Esophagus squamous epithelium (tissue), 5 donors: Measurements from ENCODE around the gene CENPK. TPM values are rescaled to one million over a fixed set of nuclear protein-coding genes. Genes with fewer than 3 reads are reported as not detected.

Experiments
- DNase-seq: peaks from one replicate; lab custom pipeline; 2025; lab: John Stamatoyannopoulos, UW
- H3K27ac ChIP-seq, 4 donors: fragments of 200-600 bp; sonication (generic); one replicate each; pipeline ENCODE4 v1.5.1; 2016 to 2019; ENCODE audit warnings: mild to moderate bottlenecking in 1 of 4
- H3K27me3 ChIP-seq, 4 donors: fragments of 200-600 bp; sonication (generic); 1 replicate in 3 of 4; 2 replicates in 1 of 4; pipeline versions ENCODE4 v1.5.1 to v1.6.0; 2017 to 2021; ENCODE audit warnings: antibody characterized with exemption in 1 of 4
- H3K36me3 ChIP-seq, 3 donors: fragments of 200-600 bp; sonication (generic); one replicate each; pipeline ENCODE4 v1.5.1; 2016 to 2019
- H3K4me1 ChIP-seq, 3 donors: fragments of 200-600 bp; sonication (generic); one replicate each; pipeline ENCODE4 v1.5.1; 2017 to 2019
- H3K4me3 ChIP-seq, 4 donors: fragments of 200-600 bp; sonication (generic); 1 replicate in 3 of 4; 2 replicates in 1 of 4; pipeline ENCODE4 v1.5.1; 2016 to 2019; ENCODE audit warnings: mild to moderate bottlenecking in 2 of 4, moderate library complexity in 1 of 4
- H3K9me3 ChIP-seq, 3 donors: fragments of 200-600 bp; sonication (generic); one replicate each; pipeline ENCODE4 v1.5.1; 2016 to 2019
- POLR2A ChIP-seq, 4 donors: fragments of 450-650 bp; IDR thresholded peaks; one replicate each; pipeline ENCODE4 v1.6.1; 2017; ENCODE audit warnings: antibody characterized with exemption in 4 of 4, mild to moderate bottlenecking in 4 of 4, moderate library complexity in 3 of 4
- WGBS, 2 donors: methylation state at CpG; one replicate each; pipeline ENCODE4 v1.1.5; 2018; 5-methylcytosine and 5-hydroxymethylcytosine counted together
- intact Hi-C: fragments of 100-400 bp; cut with DNase I; formaldehyde crosslinking; loops from one replicate; pipeline ENCODE4 v1.15.0; 2022
- total RNA-seq, 4 donors: library from RNA; depleted of rRNA; stranded (reverse); fragments of >200 nt; gene quantifications; one replicate each; pipeline ENCODE4 v1.1.0, GENCODE V29; 2016
- TF ChIP-seq, protein P1 (sequence below), 6 experiments: fragments of 450-650 bp in 4 of 6; fragments of 200-600 bp in 2 of 6; sonication (generic) in 2 of 6; IDR thresholded peaks; one replicate each; pipeline ENCODE4 v1.5.1; 2016 to 2019; ENCODE audit warnings: antibody characterized with exemption in 6 of 6, mild to moderate bottlenecking in 4 of 6, moderate library complexity in 4 of 6
- donor health status: DM: yes; HTN: yes; CAD: no.

The CENPK gene
- total RNA-seq, 4 donors from 2014 or later: 4.0 to 17.3 (median 7.8) TPM

DNA sequence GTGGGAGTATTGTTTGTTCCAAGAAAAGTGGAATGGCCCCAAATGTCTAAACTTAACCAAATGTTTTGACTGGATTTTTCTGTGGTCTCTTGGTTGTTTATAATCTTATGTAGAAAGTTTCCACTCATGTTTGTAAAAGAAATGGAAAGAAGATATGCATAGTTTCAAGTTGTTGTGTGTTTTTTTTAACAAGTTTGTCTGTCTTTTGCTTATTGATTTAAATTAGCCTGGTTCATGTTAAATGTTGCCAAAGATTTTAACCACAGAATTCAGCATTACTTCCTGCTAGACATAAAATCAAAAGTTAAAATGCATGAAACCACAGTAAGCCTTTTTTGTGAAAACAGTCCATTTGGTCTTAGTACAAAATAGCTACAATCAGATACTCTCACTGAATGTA lies 14.2 kb upstream of the CENPK start:
- intact Hi-C loops: no loop called here
- no peak for TF ChIP-seq POLR2A (IDR thresholded peaks at IDR 0.05)
- TF ChIP-seq, protein P1, sequence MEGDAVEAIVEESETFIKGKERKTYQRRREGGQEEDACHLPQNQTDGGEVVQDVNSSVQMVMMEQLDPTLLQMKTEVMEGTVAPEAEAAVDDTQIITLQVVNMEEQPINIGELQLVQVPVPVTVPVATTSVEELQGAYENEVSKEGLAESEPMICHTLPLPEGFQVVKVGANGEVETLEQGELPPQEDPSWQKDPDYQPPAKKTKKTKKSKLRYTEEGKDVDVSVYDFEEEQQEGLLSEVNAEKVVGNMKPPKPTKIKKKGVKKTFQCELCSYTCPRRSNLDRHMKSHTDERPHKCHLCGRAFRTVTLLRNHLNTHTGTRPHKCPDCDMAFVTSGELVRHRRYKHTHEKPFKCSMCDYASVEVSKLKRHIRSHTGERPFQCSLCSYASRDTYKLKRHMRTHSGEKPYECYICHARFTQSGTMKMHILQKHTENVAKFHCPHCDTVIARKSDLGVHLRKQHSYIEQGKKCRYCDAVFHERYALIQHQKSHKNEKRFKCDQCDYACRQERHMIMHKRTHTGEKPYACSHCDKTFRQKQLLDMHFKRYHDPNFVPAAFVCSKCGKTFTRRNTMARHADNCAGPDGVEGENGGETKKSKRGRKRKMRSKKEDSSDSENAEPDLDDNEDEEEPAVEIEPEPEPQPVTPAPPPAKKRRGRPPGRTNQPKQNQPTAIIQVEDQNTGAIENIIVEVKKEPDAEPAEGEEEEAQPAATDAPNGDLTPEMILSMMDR (IDR thresholded peaks at IDR 0.05): no peak
- H3K4me1 ChIP-seq: no peaks in the 10 kb centered on the region
- no peak overlapping the region for H3K4me3 ChIP-seq
- H3K36me3 ChIP-seq: peaks cover 0 to 83% (median 11%) of the 10 kb centered on the region in 3 donors
- no peak overlapping the region for H3K27ac ChIP-seq
- no peaks in the 10 kb centered on the region for H3K27me3 ChIP-seq
- no peaks in the 10 kb centered on the region for H3K9me3 ChIP-seq
- DNase-seq: no peak

DNA sequence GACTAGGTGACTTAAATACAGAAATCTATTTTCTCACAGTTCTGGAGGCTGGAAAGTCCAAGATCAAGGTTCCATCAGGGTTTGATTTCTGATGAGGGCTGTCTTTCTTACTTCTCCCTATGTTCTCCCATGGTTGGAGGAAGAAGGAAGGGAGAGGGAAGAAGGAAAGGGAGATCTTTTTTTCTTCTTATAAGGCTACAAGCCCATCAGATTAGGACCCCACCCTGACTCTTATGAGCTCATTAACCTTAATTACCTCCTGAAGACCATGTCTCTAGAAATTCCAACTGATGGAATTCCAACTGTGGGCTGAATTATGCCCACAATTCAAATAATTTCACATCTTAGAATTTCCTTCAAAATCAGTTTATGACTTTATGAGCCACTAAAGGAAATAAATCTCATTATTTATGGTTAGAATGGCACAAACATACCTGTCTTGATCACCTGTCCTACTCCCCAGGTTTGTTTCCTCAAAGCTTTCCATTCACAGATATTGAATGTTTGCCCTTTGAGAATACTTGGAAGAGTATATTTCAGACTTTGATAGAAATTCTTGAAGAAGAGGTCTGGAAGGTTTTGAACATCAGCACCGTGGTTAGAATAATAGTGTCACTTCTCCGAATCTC lies 7.7 kb upstream of the CENPK start:
- H3K36me3 ChIP-seq: peaks cover 0 to 81% (median 14%) of the 10 kb centered on the region in 3 donors
- intact Hi-C loops: no loop called here
- H3K4me3 ChIP-seq: no peak overlapping the region
- peaks cover 0 to 7% (median 0%) of the 10 kb centered on the region in 3 donors for H3K4me1 ChIP-seq
- no peaks in the 10 kb centered on the region for H3K9me3 ChIP-seq
- H3K27ac ChIP-seq: no peak overlapping the region
- DNase-seq: no peak
- TF ChIP-seq, protein P1 (IDR thresholded peaks at IDR 0.05): no peak
- no peak for TF ChIP-seq POLR2A (IDR thresholded peaks at IDR 0.05)
- H3K27me3 ChIP-seq: no peaks in the 10 kb centered on the region
- 91 to 100% methylated on average over 2 of the region's 2 CpGs for WGBS, 2 donors

DNA sequence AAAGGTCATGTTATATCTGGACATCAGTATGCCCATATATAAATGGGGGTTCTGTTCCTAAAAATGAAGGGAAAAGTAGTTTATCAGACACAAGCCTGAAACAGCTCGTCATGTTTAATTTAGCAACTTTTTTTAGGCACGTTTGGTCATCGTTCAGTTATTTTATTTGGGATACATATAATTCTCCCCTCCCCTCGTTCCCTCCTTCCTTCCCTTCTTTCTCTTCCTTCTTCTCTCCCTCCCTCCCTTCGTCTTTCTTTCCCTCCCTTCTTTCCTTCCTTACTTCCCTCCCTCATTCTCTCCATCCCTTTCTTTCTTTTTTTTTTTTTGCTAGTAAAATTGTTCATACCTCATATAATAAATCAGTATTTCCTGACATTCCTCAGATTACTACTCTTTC lies 3.5 kb upstream of the CENPK start:
- Histone ChIP-seq H3K27ac (no peak overlapping the region), H3K27me3 (no peaks in the 10 kb centered on the region), H3K4me1 (peaks cover 6 to 42% (median 17%) of the 10 kb centered on the region in 3 donors), H3K36me3 (peaks cover 0 to 57% (median 11%) of the 10 kb centered on the region in 3 donors), H3K9me3 (no peaks in the 10 kb centered on the region), H3K4me3 (no peak overlapping the region)
- intact Hi-C loops: no loop called here
- no peak for DNase-seq
- 77 to 78% methylated on average over 5 of the region's 5 CpGs for WGBS, 2 donors
- TF ChIP-seq, protein P1 (IDR thresholded peaks at IDR 0.05): no peak
- no peak for TF ChIP-seq POLR2A (IDR thresholded peaks at IDR 0.05)

DNA sequence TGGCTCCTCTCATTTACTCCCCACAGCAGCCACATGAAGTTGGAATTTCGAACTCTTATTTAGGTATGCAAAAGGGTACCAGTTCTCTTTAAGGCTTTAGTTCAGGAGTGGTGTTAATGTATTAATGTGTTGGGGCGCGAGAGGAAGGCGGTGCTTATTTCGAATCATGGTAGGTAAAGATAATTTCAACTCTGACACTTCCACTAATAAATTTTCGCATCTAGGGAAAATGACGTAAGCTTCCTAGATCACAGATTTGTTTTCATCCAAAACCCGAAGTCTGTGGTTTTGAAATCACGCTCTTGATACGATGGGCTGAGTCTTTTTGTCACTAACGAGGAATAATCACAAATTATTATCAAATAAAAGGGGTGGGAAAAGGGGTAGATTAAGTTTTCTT lies 809 bp upstream of the CENPK start:
- TF ChIP-seq POLR2A (IDR thresholded peaks at IDR 0.05): no peak
- TF ChIP-seq, protein P1 (IDR thresholded peaks at IDR 0.05): no peak
- intact Hi-C loops: no loop called here
- H3K4me3 ChIP-seq: peak overlapping the region; percentile 78 to 85 (median 80)
- DNase-seq: no peak
- H3K36me3 ChIP-seq: peaks cover 0 to 30% (median 0%) of the 10 kb centered on the region in 3 donors
- H3K9me3 ChIP-seq: no peaks in the 10 kb centered on the region
- peak overlapping the region; percentile 84 to 94 (median 89) for H3K27ac ChIP-seq
- peaks cover 6 to 43% (median 17%) of the 10 kb centered on the region in 3 donors for H3K4me1 ChIP-seq
- 7% methylated on average over 11 of the region's 11 CpGs for WGBS, 2 donors
- H3K27me3 ChIP-seq: no peaks in the 10 kb centered on the region

DNA sequence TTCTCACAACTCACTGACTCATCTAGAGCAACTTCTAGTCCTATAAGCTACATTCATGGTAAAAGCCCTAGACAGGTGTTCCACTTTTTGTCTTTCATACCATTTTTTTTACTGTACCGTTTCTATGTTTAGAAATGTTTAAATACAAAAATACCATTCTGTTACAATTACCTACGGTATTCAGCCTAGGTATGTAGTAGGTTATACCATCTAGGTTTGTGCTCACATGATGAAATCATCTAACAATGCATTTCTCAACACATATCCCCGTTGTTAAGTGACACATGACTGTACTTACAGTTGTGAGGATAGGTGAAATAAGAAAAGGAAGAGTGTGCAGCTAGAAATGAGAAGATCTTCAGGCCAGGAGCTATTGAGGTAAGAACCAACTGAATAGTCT lies 6.2 kb downstream of the CENPK start:
- Histone ChIP-seq H3K4me1 (peaks cover 0 to 3% (median 0%) of the 10 kb centered on the region in 3 donors), H3K9me3 (no peaks in the 10 kb centered on the region), H3K36me3 (no peaks in the 10 kb centered on the region), H3K4me3 (no peak overlapping the region), H3K27me3 (no peaks in the 10 kb centered on the region), H3K27ac (no peak overlapping the region)
- DNase-seq: no peak
- TF ChIP-seq POLR2A (IDR thresholded peaks at IDR 0.05): no peak
- TF ChIP-seq, protein P1 (IDR thresholded peaks at IDR 0.05): no peak
- 79 to 92% methylated on average over 3 of the region's 3 CpGs for WGBS, 2 donors
- intact Hi-C loops: no loop called here
